ENCODE measurements around the gene ROS1.

DNA sequence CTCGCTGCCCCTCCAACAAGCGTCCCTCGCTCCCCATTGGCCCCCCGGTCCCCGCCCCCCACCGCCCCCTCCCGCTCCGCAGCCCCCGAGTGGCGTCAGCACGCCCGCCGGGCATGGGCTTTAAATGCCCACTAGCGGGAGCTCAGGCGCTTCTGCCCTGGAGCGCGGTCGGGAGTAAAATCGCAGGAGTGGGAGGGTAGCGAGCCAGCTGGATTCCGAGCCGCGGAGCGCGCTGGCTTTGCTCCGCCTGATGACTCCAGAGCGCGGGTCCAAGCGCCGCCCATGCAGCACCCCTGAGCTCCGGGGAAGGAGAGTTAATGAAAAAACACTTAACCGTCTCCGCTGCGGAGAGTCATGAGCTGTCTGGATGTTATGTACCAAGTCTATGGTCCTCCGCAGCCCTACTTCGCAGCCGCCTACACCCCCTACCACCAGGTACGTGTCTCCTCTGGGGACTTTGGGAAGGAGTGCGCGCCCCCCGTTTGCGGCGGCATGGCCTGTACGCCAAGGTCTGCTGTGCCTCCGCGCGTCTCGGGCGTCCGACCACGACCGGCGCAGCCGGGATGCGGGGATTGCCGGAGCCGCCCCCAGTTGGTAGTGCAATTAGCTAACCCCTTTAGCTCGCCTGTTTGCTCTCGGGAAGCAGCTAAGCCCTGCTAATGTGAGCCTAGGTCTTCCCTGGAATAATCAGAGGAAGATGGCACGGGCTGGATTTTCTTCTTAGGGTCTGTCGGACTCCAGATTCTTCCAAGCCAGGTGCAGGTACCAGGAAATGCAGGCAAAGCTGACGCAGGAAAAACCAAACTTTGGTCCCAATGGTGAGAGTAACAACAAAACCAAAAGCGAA is 160.1 kb downstream of the ROS1 start, which contains the start of gene VGLL2:
- TF ChIP-seq ISL1 (CRISPR knock-in tag; IDR thresholded peaks at IDR 0.05) (no peak), RARB (CRISPR knock-in tag; IDR thresholded peaks at IDR 0.05) (no peak), ZFP30 (CRISPR knock-in tag; IDR thresholded peaks at IDR 0.05) (no peak), ZNF70 (CRISPR knock-in tag; IDR thresholded peaks at IDR 0.05) (no peak), OSR1 (CRISPR knock-in tag; IDR thresholded peaks at IDR 0.05) (no peak), ZNF565 (CRISPR knock-in tag; conservative IDR thresholded peaks at IDR 0.05; ENCODE audit: low read depth) (no peak), TSHZ2 (CRISPR knock-in tag; IDR thresholded peaks at IDR 0.05) (no peak)
- TF ChIP-seq, protein P1, sequence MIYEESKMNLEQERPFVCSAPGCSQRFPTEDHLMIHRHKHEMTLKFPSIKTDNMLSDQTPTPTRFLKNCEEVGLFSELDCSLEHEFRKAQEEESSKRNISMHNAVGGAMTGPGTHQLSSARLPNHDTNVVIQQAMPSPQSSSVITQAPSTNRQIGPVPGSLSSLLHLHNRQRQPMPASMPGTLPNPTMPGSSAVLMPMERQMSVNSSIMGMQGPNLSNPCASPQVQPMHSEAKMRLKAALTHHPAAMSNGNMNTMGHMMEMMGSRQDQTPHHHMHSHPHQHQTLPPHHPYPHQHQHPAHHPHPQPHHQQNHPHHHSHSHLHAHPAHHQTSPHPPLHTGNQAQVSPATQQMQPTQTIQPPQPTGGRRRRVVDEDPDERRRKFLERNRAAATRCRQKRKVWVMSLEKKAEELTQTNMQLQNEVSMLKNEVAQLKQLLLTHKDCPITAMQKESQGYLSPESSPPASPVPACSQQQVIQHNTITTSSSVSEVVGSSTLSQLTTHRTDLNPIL (CRISPR knock-in tag; IDR thresholded peaks at IDR 0.05; ENCODE audit: low read depth) = no peak
